AG09309 (cell line): ENCODE measurements around the gene ERICH3.

Experiments
- DNase-seq: peaks from one replicate; pipeline ENCODE4 v3.0.0-alpha.2; 2010; ENCODE audit warnings: low read depth
- H3K4me3 ChIP-seq: 2 replicates; pipeline ENCODE4 v1.5.1; 2011; ENCODE audit warnings: mild to moderate bottlenecking, low read depth, low read length, moderate library complexity; ENCODE audit not compliant: control insufficient read depth
- CTCF ChIP-seq: IDR thresholded peaks from 2 replicates; pipeline ENCODE4 v1.5.1; 2011; ENCODE audit warnings: mild to moderate bottlenecking, low read depth, low read length, inconsistent platforms; ENCODE audit not compliant: insufficient read depth, control insufficient read depth; ENCODE audit errors: missing control alignments

ERICH3 gene

GRCh38 chr1:74571891-74572290 is 101.7 kb downstream of the ERICH3 start:
- no peak for DNase-seq
- TF ChIP-seq CTCF, result no peak
- no peak overlapping the region for H3K4me3 ChIP-seq

- H3K4me3 ChIP-seq, result no peak overlapping the region
- DNase-seq, result no peak
- TF ChIP-seq CTCF, result no peak
Observed at GRCh38 chr1:74571493-74571800, 102.1 kb downstream of the ERICH3 start.

- DNase-seq, result no peak
- TF ChIP-seq CTCF, result no peak
- no peak overlapping the region for H3K4me3 ChIP-seq
Observed at GRCh38 chr1:74570797-74571492, 102.6 kb downstream of the ERICH3 start.

DNA sequence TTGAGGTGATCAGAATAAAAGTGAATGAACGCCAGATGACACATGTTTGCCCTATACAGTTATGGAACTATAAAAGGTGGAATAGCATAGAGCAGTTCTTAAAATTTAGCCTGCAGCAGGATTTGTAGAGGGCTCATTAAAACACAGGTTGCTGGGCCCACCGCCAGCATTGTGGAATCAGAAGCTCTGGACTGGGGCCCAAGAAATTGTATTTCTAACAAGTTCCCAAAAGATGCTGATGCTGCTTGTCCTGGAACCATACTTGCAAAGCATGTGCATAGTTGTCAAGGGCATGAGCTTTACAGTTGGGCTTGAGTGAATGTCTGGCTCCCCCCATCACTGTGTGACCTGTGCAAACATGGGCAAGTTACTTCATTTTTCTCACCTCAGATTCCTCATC is 123.7 kb downstream of the ERICH3 start:
- TF ChIP-seq CTCF, result no peak
- DNase-seq, result no peak

DNA sequence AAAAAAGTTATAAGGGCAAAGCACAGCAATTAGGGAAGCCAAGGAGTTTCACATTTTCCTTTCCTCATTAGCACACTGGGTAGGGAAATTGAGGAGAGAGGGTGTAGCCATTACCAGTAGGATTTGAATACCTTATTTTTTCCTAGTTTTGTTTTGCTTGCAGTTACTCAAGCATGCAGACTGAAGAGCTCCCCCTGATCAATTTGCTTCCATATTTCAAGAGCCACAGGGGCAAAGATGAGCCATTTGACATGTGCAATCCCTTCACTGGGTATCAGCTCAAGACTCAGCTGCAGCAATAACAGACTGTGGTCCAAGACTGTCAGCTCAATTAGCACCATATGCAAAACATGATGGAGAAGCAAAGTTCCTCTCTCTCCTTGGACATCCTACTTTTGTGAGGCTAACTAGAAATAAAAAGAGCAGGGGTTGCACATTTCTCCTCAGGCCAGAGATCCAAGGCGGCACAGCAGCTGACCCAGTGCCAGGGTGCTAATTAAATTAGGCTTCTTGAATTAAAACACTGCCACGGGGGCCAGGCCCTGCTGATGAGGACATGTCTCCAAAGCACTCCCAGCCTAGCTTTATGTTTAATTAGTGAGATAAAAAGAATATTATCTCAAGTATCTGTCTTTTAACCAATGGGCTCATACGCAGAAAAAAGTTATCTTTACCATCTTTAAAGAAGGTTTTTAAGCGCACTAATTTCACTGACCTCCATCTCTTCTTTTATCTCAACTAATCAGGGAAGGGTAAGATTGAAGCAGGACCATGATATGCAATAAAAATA is 124.4 kb downstream of the ERICH3 start:
- H3K4me3 ChIP-seq, result no peak overlapping the region
- TF ChIP-seq CTCF, result no peak
- DNase-seq, result no peak

More for the DNA sequence above, 123.7 kb downstream of the ERICH3 start:
- no peak overlapping the region for H3K4me3 ChIP-seq

DNA sequence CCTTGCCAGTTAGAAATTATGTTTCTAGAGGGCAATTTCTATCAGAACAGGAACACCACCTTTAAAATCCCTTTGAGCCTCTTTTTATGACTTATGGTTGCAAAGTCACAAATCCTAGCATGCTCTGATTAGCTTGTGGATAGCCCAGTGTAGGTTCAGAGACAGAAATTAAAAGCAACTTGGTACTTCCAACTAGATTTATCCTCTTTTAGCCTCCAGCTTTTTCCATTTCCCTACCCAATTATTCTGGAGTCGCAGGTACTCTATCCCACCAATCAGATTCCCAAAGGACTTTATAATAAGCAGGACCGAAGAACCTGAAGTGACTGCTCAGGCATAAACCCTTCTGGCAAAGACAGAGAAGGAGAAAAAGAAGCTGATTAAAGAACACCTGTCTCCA is 127.8 kb downstream of the ERICH3 start:
- DNase-seq, result no peak
- TF ChIP-seq CTCF, result no peak
- no peak overlapping the region for H3K4me3 ChIP-seq
